Lung (tissue), 12 donors: ENCODE data around the gene TENM4. TPM values are rescaled to one million over a fixed set of nuclear protein-coding genes. Genes with fewer than 3 reads are reported as not detected.

ENCODE experiments used
- ATAC-seq: fragments of 200-7000 bp; cut with Tn5 transposase; one replicate; pipeline ENCODE4 v1.9.1; 2020; ENCODE audit warnings: moderate number of reproducible peaks; ENCODE audit not compliant: insufficient read depth, low FRiP score
- DNase-seq, 3 donors: peaks; one replicate each; pipeline ENCODE4 v3.0.0-alpha.2; 2013 to 2017
- H3K27ac ChIP-seq, 2 donors: one replicate each; pipeline ENCODE4 v1.5.1; 2013; ENCODE audit warnings: mild to moderate bottlenecking in 2 of 2, moderate library complexity in 2 of 2, control low read depth in 1 of 2, inconsistent platforms in 1 of 2, low read depth in 1 of 2, low read length in 1 of 2
- H3K27me3 ChIP-seq, 3 donors: one replicate each; pipeline ENCODE4 v1.5.1; 2013; ENCODE audit warnings: low read length in 2 of 3; ENCODE audit not compliant: control insufficient read depth in 3 of 3, insufficient read depth in 3 of 3
- H3K36me3 ChIP-seq, 4 donors: one replicate each; pipeline ENCODE4 v1.5.1; 2013; ENCODE audit warnings: low read length in 4 of 4, mild to moderate bottlenecking in 1 of 4, moderate library complexity in 1 of 4; ENCODE audit not compliant: control insufficient read depth in 4 of 4, insufficient read depth in 4 of 4
- H3K4me1 ChIP-seq, 5 donors: one replicate each; pipeline ENCODE4 v1.5.1; 2013; ENCODE audit warnings: low read length in 5 of 5, mild to moderate bottlenecking in 2 of 5, moderate library complexity in 1 of 5; ENCODE audit not compliant: control insufficient read depth in 5 of 5, insufficient read depth in 5 of 5
- H3K4me3 ChIP-seq: one replicate; pipeline ENCODE4 v1.5.1; 2013; ENCODE audit warnings: mild to moderate bottlenecking, control low read depth, moderate library complexity
- H3K9ac ChIP-seq, 2 donors: one replicate each; pipeline ENCODE4 v1.5.1; 2013; ENCODE audit warnings: low read length in 2 of 2, control low read depth in 1 of 2; ENCODE audit not compliant: insufficient read depth in 1 of 2
- H3K9me3 ChIP-seq, 4 donors: one replicate each; pipeline ENCODE4 v1.5.1; 2013; ENCODE audit warnings: low read length in 3 of 4, mild to moderate bottlenecking in 1 of 4, moderate library complexity in 1 of 4; ENCODE audit not compliant: control insufficient read depth in 4 of 4, insufficient read depth in 3 of 4
- WGBS, 2 donors: extraction: QIAGEN DNeasy Blood & Tissue Kit; methylation state at CpG; one replicate each; pipeline ENCODE4 v1.1.7; 2013; 5-methylcytosine and 5-hydroxymethylcytosine counted together
- polyA plus RNA-seq, 2 donors: library from polyadenylated mRNA; stranded (reverse); fragments of 200-250 nt; gene quantifications; one replicate each; pipeline ENCODE4 v1.2.1, GENCODE V29; 2013
- total RNA-seq, 2 donors: library from RNA; depleted of rRNA in 1 of 2; stranded (reverse); fragments of >200 nt in 1 of 2; gene quantifications; one replicate each; pipeline ENCODE4 v1.2.1, GENCODE V29; 2014 to 2021
- TF ChIP-seq, protein P1 (sequence below): IDR thresholded peaks from 2 replicates; pipeline ENCODE4 v1.5.1; 2012; ENCODE audit warnings: mild to moderate bottlenecking; ENCODE audit errors: control extremely low read depth, extremely low read depth
- donor health status: control.
- donor health status: control.
- donor health status: Bipolar disorder and iron deficiency.
- donor health status: healthy.
- donor health status: DM: yes; HTN: yes; CAD: no.

TENM4 gene
- total and polyA plus RNA-seq, 4 donors = 0.28 to 16.4 (median 3.2) TPM

DNA sequence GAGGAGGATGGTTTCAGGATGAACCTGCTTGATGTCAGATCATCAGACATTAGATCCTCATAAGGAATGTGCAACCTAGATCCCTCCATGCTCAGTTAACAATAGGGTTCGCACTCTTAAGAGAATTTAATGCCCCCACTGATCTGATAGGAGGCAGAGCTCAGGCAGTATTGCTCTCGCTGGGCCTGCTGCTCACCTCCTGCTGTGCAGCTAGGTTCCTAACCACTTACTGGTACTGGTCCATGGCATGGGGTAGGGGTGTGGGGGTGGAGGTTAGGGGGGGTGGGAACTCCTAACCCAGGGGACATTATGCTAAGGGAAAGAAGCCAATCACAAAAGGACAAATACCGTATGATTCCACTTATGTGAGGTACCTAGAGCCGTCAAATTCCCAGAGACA, 256.5 kb downstream of the TENM4 start:
- no peaks in the 10 kb centered on the region for H3K4me1 ChIP-seq
- ATAC-seq (no peak), DNase-seq (no peak)
- no peak overlapping the region for H3K4me3 ChIP-seq
- H3K36me3 ChIP-seq = no peaks in the 10 kb centered on the region
- TF ChIP-seq, protein P1, sequence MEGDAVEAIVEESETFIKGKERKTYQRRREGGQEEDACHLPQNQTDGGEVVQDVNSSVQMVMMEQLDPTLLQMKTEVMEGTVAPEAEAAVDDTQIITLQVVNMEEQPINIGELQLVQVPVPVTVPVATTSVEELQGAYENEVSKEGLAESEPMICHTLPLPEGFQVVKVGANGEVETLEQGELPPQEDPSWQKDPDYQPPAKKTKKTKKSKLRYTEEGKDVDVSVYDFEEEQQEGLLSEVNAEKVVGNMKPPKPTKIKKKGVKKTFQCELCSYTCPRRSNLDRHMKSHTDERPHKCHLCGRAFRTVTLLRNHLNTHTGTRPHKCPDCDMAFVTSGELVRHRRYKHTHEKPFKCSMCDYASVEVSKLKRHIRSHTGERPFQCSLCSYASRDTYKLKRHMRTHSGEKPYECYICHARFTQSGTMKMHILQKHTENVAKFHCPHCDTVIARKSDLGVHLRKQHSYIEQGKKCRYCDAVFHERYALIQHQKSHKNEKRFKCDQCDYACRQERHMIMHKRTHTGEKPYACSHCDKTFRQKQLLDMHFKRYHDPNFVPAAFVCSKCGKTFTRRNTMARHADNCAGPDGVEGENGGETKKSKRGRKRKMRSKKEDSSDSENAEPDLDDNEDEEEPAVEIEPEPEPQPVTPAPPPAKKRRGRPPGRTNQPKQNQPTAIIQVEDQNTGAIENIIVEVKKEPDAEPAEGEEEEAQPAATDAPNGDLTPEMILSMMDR = no peak
- 78 to 81% methylated on average over 4 of the region's 4 CpGs for WGBS, 2 donors
- H3K27ac ChIP-seq = no peak overlapping the region
- peaks cover 0 to 7% (median 4%) of the 10 kb centered on the region in 4 donors for H3K9me3 ChIP-seq
- H3K9ac ChIP-seq = no peak overlapping the region
- H3K27me3 ChIP-seq = peaks cover 0 to 24% (median 2%) of the 10 kb centered on the region in 3 donors

DNA sequence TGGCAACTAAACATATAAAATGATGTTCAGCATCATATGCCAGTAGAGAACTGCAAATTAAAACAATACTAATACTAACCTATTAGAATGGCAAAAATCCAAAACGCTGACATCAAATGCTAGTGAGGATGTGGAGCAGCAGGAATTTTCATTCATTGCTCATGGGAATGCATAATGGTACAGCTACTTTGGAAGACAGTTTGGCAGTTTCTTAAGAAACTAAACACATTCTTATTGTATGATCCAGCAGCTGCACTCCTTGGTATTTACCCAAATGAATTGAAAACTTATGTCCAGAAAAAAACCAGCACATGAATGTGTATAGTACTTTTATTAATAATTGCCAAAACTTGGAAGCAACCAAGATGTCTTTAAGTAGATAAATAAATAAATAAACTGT, 258.0 kb downstream of the TENM4 start:
- no peak for DNase-seq
- TF ChIP-seq, protein P1 = no peak
- H3K4me1 ChIP-seq = no peaks in the 10 kb centered on the region
- ATAC-seq = no peak
- peaks cover 0 to 4% (median 2%) of the 10 kb centered on the region in 4 donors for H3K9me3 ChIP-seq
- H3K27me3 ChIP-seq = peaks cover 0 to 32% (median 2%) of the 10 kb centered on the region in 3 donors
- H3K27ac ChIP-seq = no peak overlapping the region
- WGBS, 2 donors = 73 to 83% methylated on average over 1 of the region's 1 CpG
- no peaks in the 10 kb centered on the region for H3K36me3 ChIP-seq
- H3K4me3 ChIP-seq = no peak overlapping the region
- no peak overlapping the region for H3K9ac ChIP-seq

DNA sequence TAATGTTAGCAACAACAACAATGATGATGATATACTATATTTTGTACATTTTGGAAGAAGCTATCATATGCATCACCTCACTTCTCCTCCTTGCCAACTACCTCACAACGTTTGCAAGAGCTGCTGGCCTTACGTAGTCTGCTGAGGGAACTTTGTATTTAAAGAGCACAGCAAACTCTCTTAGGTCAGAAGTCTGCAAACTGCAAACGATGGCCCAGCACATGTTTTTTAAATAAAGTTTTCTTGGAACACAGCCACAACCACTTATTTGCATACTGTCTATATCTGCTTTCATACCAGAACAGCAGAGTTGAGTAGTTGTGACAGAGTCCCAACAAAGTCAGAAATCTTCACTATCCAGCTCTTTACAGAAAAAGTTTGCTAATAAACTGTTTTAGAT, 261.7 kb downstream of the TENM4 start:
- Histone ChIP-seq H3K9ac (no peak overlapping the region), H3K27ac (no peak overlapping the region), H3K9me3 (no peaks in the 10 kb centered on the region), H3K27me3 (peaks cover 0 to 22% (median 2%) of the 10 kb centered on the region in 3 donors), H3K4me1 (no peaks in the 10 kb centered on the region), H3K4me3 (no peak overlapping the region), H3K36me3 (no peaks in the 10 kb centered on the region)
- no peak for ATAC-seq
- DNase-seq = peak in 2 of 3 donors; percentile 4 to 16
- TF ChIP-seq, protein P1 = no peak
- 51 to 65% methylated on average over 3 of the region's 3 CpGs for WGBS, 2 donors
